ENCODE results near the gene B4GALNT3.

Gene B4GALNT3

GRCh38 chr12:508145-508544 lies 48.4 kb downstream of the B4GALNT3 start:
- DNase-seq (ENCODE audit: low read depth in 1 of 2, low spot score in 1 of 2) = no peak

- DNase-seq (ENCODE audit: low read depth in 1 of 2, low spot score in 1 of 2) = no peak
These were observed 49.1 kb downstream of the B4GALNT3 start for GRCh38 chr12:508795-509194.

GRCh38 chr12:509500-509899 lies 49.8 kb downstream of the B4GALNT3 start:
- DNase-seq (ENCODE audit: low read depth in 1 of 2, low spot score in 1 of 2) = no peak

- DNase-seq (ENCODE audit: low read depth in 1 of 2, low spot score in 1 of 2) = no peak
These were observed 50.5 kb downstream of the B4GALNT3 start for GRCh38 chr12:510071-510825.

- no peak for DNase-seq (ENCODE audit: low read depth in 1 of 2, low spot score in 1 of 2)
These were observed 53.2 kb downstream of the B4GALNT3 start for GRCh38 chr12:512933-513332.

- no peak for DNase-seq (ENCODE audit: low read depth in 1 of 2, low spot score in 1 of 2)
These were observed 53.7 kb downstream of the B4GALNT3 start for GRCh38 chr12:513446-513845.

- no peak for DNase-seq (ENCODE audit: low read depth in 1 of 2, low spot score in 1 of 2)
These were observed 57.8 kb downstream of the B4GALNT3 start for GRCh38 chr12:517538-517937.

- DNase-seq (ENCODE audit: low read depth in 1 of 2, low spot score in 1 of 2) = no peak
These were observed 60.4 kb downstream of the B4GALNT3 start for GRCh38 chr12:520119-520518.

GRCh38 chr12:522692-523378 lies 63.1 kb downstream of the B4GALNT3 start:
- no peak for DNase-seq (ENCODE audit: low read depth in 1 of 2, low spot score in 1 of 2)

- no peak for DNase-seq (ENCODE audit: low read depth in 1 of 2, low spot score in 1 of 2)
These were observed 64.6 kb downstream of the B4GALNT3 start for GRCh38 chr12:524167-524951.

- DNase-seq (ENCODE audit: low read depth in 1 of 2, low spot score in 1 of 2) = no peak
These were observed 66.3 kb downstream of the B4GALNT3 start for GRCh38 chr12:526089-526488.

GRCh38 chr12:527241-527640 lies 67.5 kb downstream of the B4GALNT3 start:
- DNase-seq (ENCODE audit: low read depth in 1 of 2, low spot score in 1 of 2) = no peak

GRCh38 chr12:527729-528128 lies 68.0 kb downstream of the B4GALNT3 start:
- DNase-seq (ENCODE audit: low read depth in 1 of 2, low spot score in 1 of 2) = no peak

GRCh38 chr12:530308-530707 lies 70.6 kb downstream of the B4GALNT3 start:
- DNase-seq (ENCODE audit: low read depth in 1 of 2, low spot score in 1 of 2) = no peak

- DNase-seq (ENCODE audit: low read depth in 1 of 2, low spot score in 1 of 2) = no peak
These were observed 71.1 kb downstream of the B4GALNT3 start for GRCh38 chr12:530821-531220.

- DNase-seq (ENCODE audit: low read depth in 1 of 2, low spot score in 1 of 2) = no peak
These were observed 72.3 kb downstream of the B4GALNT3 start for GRCh38 chr12:531951-532585.

- no peak for DNase-seq (ENCODE audit: low read depth in 1 of 2, low spot score in 1 of 2)
These were observed 73.3 kb downstream of the B4GALNT3 start for GRCh38 chr12:532908-533565.

- DNase-seq (ENCODE audit: low read depth in 1 of 2, low spot score in 1 of 2) = no peak
These were observed 74.0 kb downstream of the B4GALNT3 start for GRCh38 chr12:533718-534117.

- no peak for DNase-seq (ENCODE audit: low read depth in 1 of 2, low spot score in 1 of 2)
These were observed 74.5 kb downstream of the B4GALNT3 start for GRCh38 chr12:534216-534615.

- no peak for DNase-seq (ENCODE audit: low read depth in 1 of 2, low spot score in 1 of 2)
These were observed 75.7 kb downstream of the B4GALNT3 start for GRCh38 chr12:535396-535795.

- no peak for DNase-seq (ENCODE audit: low read depth in 1 of 2, low spot score in 1 of 2)
These were observed 77.1 kb downstream of the B4GALNT3 start for GRCh38 chr12:536751-537245.

Data from activated CD4-positive, alpha-beta T cell treated with anti-CD3 and anti-CD28 coated beads, Interleukin-2, amount 50 U/mL, for 24 hours (primary cell).